Stimulated activated CD8-positive, alpha-beta memory T cell treated with anti-CD3 and anti-CD28 coated beads, Interleukin-15, amount 100 ng/mL, for 1 hour (primary cell): ENCODE results near the gene DIRAS3.
"Not testable (repeated sequence)": the region's sequence is repeated elsewhere in the genome, so short reads cannot be mapped to it uniquely, and the experiment has no call there.

Experiments
- DNase-seq: peaks from one replicate; pipeline ENCODE4 v3.0.0-alpha.2; 2020; ENCODE audit warnings: low read depth

Gene DIRAS3

GRCh38 chr1:68049941-68050878 is at the start of gene DIRAS3:
Gene DIRAS3 (minus strand): TSS chr1:68050627. CDS start chr1:68047297, 3,330 bp downstream.
- DNase-seq, result no peak

GRCh38 chr1:68093737-68094136 is 43.3 kb upstream of the DIRAS3 start:
- no peak for DNase-seq

- DNase-seq, result no peak
Observed at GRCh38 chr1:68087184-68087583, 36.8 kb upstream of the DIRAS3 start.

- no peak for DNase-seq
Observed at GRCh38 chr1:68085752-68086151, 35.3 kb upstream of the DIRAS3 start.

- DNase-seq, result no peak
Observed at GRCh38 chr1:68083686-68084085, 33.3 kb upstream of the DIRAS3 start.

GRCh38 chr1:68081775-68082283 is 31.4 kb upstream of the DIRAS3 start:
- no peak for DNase-seq

GRCh38 chr1:68078647-68079046 is 28.2 kb upstream of the DIRAS3 start:
- DNase-seq, result no peak

GRCh38 chr1:68074472-68074871 is 24.0 kb upstream of the DIRAS3 start:
- DNase-seq, result no peak

GRCh38 chr1:68065766-68066165 is 15.3 kb upstream of the DIRAS3 start:
- DNase-seq, result no peak

- not testable (repeated sequence) for DNase-seq
Observed at GRCh38 chr1:68058053-68058452, 7.6 kb upstream of the DIRAS3 start.

- DNase-seq, result no peak
Observed at GRCh38 chr1:68057564-68057963, 7.1 kb upstream of the DIRAS3 start.

GRCh38 chr1:68057050-68057449 is 6.6 kb upstream of the DIRAS3 start:
- DNase-seq, result no peak

- DNase-seq, result no peak
Observed at GRCh38 chr1:68051475-68051874, 1.0 kb upstream of the DIRAS3 start.

GRCh38 chr1:68047659-68048026 is 2.8 kb downstream of the DIRAS3 start:
- no peak for DNase-seq

GRCh38 chr1:68046885-68047658 is 3.4 kb downstream of the DIRAS3 start:
- DNase-seq, result no peak

GRCh38 chr1:68046423-68046822 is 4.0 kb downstream of the DIRAS3 start:
- no peak for DNase-seq

- no peak for DNase-seq
Observed at GRCh38 chr1:68045511-68046180, 4.8 kb downstream of the DIRAS3 start.

GRCh38 chr1:68043443-68044090 is 6.9 kb downstream of the DIRAS3 start:
- no peak for DNase-seq

GRCh38 chr1:68036946-68037345 is 13.5 kb downstream of the DIRAS3 start:
- DNase-seq, result no peak

- DNase-seq, result no peak
Observed at GRCh38 chr1:68029444-68029843, 21.0 kb downstream of the DIRAS3 start.

- DNase-seq, result no peak
Observed at GRCh38 chr1:68028566-68028965, 21.9 kb downstream of the DIRAS3 start.
